Mesenchymal stem cell (in vitro differentiated cells and primary cell): ENCODE measurements around the gene ANXA8.

Source experiments
- DNase-seq: peaks from one replicate; pipeline ENCODE4 v3.0.0-alpha.2; 2013
- H2AFZ ChIP-seq: one replicate; pipeline ENCODE4 v1.6.1; 2013; ENCODE audit warnings: low read depth, mild to moderate bottlenecking, control low read depth, inconsistent platforms, low read length, moderate library complexity
- H2AK5ac ChIP-seq: 2 replicates; pipeline ENCODE4 v1.6.1; 2013; ENCODE audit warnings: low read length, moderate library complexity, mild to moderate bottlenecking, inconsistent platforms; ENCODE audit not compliant: severe bottlenecking
- H2BK120ac ChIP-seq: one replicate; pipeline ENCODE4 v1.6.1; 2013; ENCODE audit warnings: low read depth, mild to moderate bottlenecking, inconsistent platforms, low read length, moderate library complexity
- H2BK12ac ChIP-seq, 2 experiments: one replicate each; pipeline ENCODE4 v1.6.1; 2013; ENCODE audit warnings: inconsistent platforms in 2 of 2, low read length in 2 of 2, mild to moderate bottlenecking in 2 of 2, moderate library complexity in 2 of 2, control low read depth in 1 of 2
- H2BK15ac ChIP-seq: one replicate; pipeline ENCODE4 v1.6.1; 2013; ENCODE audit warnings: mild to moderate bottlenecking, low read depth, inconsistent platforms; ENCODE audit not compliant: poor library complexity, severe bottlenecking
- H2BK5ac ChIP-seq: 2 replicates; pipeline ENCODE4 v1.6.1; 2013; ENCODE audit warnings: low read depth, mild to moderate bottlenecking, low read length, control low read depth, inconsistent platforms; ENCODE audit not compliant: poor library complexity, severe bottlenecking
- H3K14ac ChIP-seq, 2 experiments: one replicate each; pipeline ENCODE4 v1.6.1; 2013; ENCODE audit warnings: inconsistent platforms in 2 of 2, low read length in 2 of 2, control low read depth in 1 of 2, mild to moderate bottlenecking in 1 of 2, moderate library complexity in 1 of 2
- H3K18ac ChIP-seq, 2 experiments: one replicate each; pipeline ENCODE4 v1.6.1; 2013; ENCODE audit warnings: inconsistent platforms in 2 of 2, low read length in 2 of 2, control low read depth in 1 of 2, low read depth in 1 of 2, mild to moderate bottlenecking in 1 of 2
- H3K23ac ChIP-seq, 2 experiments: one replicate each; pipeline ENCODE4 v1.6.1; 2013; ENCODE audit warnings: inconsistent platforms in 2 of 2, low read length in 2 of 2, mild to moderate bottlenecking in 2 of 2, moderate library complexity in 2 of 2, control low read depth in 1 of 2
- H3K27ac ChIP-seq: 2 replicates; pipeline ENCODE4 v1.5.1; 2013; ENCODE audit warnings: mild to moderate bottlenecking, moderate library complexity, low read length, control low read depth, inconsistent platforms; ENCODE audit not compliant: poor library complexity, severe bottlenecking
- H3K27me3 ChIP-seq, 2 experiments: 2 replicates each; pipeline versions ENCODE4 v1.6.1 to v1.7.0; 2013; ENCODE audit warnings: low read length in 2 of 2, mild to moderate bottlenecking in 2 of 2, moderate library complexity in 2 of 2, control low read depth in 1 of 2, inconsistent platforms in 1 of 2; ENCODE audit not compliant: control insufficient read depth in 1 of 2, insufficient read depth in 1 of 2
- H3K36me3 ChIP-seq, 2 experiments: 2 replicates each; pipeline versions ENCODE4 v1.6.1 to v1.7.0; 2013; ENCODE audit warnings: low read length in 2 of 2, control low read depth in 1 of 2, inconsistent platforms in 1 of 2, low read depth in 1 of 2, mild to moderate bottlenecking in 1 of 2; ENCODE audit not compliant: insufficient read depth in 2 of 2, control insufficient read depth in 1 of 2
- H3K4ac ChIP-seq, 2 experiments: one replicate each; pipeline ENCODE4 v1.6.1; 2013; ENCODE audit warnings: inconsistent platforms in 2 of 2, low read length in 2 of 2, mild to moderate bottlenecking in 2 of 2, moderate library complexity in 2 of 2, control low read depth in 1 of 2, low read depth in 1 of 2
- H3K4me1 ChIP-seq: 2 replicates; pipeline ENCODE4 v1.6.1; 2013; ENCODE audit warnings: low read depth, low read length, control low read depth; ENCODE audit not compliant: control insufficient read depth, insufficient read depth
- H3K4me2 ChIP-seq: 2 replicates; pipeline ENCODE4 v1.6.1; 2013; ENCODE audit warnings: low read length, mild to moderate bottlenecking, inconsistent platforms; ENCODE audit not compliant: poor library complexity, severe bottlenecking
- H3K4me3 ChIP-seq, 2 experiments: 2 replicates each; pipeline versions ENCODE4 v1.5.1 to v1.7.0; 2013; ENCODE audit warnings: low read length in 2 of 2, mild to moderate bottlenecking in 2 of 2, control low read depth in 1 of 2, low read depth in 1 of 2; ENCODE audit not compliant: insufficient read depth in 1 of 2
- H3K79me1 ChIP-seq: replicated peaks from 2 replicates; pipeline ENCODE4 v1.6.1; 2013; ENCODE audit warnings: mild to moderate bottlenecking, control low read depth, low read length, inconsistent platforms; ENCODE audit not compliant: poor library complexity, severe bottlenecking
- H3K9ac ChIP-seq: 2 replicates; pipeline ENCODE4 v1.7.0; 2013; ENCODE audit warnings: mild to moderate bottlenecking, low read length, moderate library complexity
- H3K9me3 ChIP-seq: 2 replicates; pipeline ENCODE4 v1.7.0; 2013; ENCODE audit warnings: mild to moderate bottlenecking, low read length; ENCODE audit not compliant: control insufficient read depth
- H4K8ac ChIP-seq: one replicate; pipeline ENCODE4 v1.6.1; 2013; ENCODE audit warnings: inconsistent platforms, mild to moderate bottlenecking, low read length, moderate library complexity
- H4K91ac ChIP-seq: one replicate; pipeline ENCODE4 v1.6.1; 2013; ENCODE audit warnings: mild to moderate bottlenecking, low read length, inconsistent platforms
- WGBS: methylation state at CpG from one replicate; pipeline ENCODE4 v1.1.7; 2013; ENCODE audit warnings: mixed read lengths; 5-methylcytosine and 5-hydroxymethylcytosine counted together

Gene ANXA8

DNA sequence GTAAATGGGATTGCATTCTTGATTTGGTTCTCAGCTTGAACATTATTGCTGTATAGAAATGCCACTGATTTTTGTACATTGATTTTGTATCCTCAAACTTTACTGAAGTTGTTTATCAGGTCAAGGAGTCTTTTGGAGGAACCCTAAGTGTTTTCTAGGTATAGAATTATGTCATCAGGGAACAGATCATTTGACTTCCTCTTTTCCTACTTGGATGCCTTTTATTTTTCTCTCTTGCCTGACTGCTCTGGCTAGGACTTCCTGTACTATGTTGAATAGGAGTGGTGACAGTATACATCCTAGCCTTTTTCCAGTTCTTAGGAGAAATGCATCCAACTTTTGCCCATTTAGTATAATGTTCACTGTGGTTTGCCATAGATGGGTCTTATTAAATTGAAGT, 48.8 kb downstream of the ANXA8 start:
- Histone ChIP-seq H3K4me3 (no peak overlapping the region), H3K36me3 (no peaks in the 10 kb centered on the region), H2BK12ac (no peak overlapping the region), H3K27me3 (peaks cover 10 to 33% of the 10 kb centered on the region in 2 experiments), H4K8ac (no peak overlapping the region), H2BK120ac (no peak overlapping the region), H3K23ac (no peak overlapping the region), H2BK15ac (no peak overlapping the region), H4K91ac (no peak overlapping the region), H2AK5ac (no peak overlapping the region), H3K4me2 (no peak overlapping the region), H3K4me1 (no peaks in the 10 kb centered on the region), H3K4ac (no peak overlapping the region), H3K14ac (no peak overlapping the region), H3K18ac (no peak overlapping the region), H2BK5ac (no peak overlapping the region), H3K27ac (no peak overlapping the region), H2AFZ (no peak overlapping the region), H3K9me3 (peaks cover 17% of the 10 kb centered on the region), H3K79me1 (no peaks in the 10 kb centered on the region), H3K9ac (no peak overlapping the region)
- no peak for DNase-seq

DNA sequence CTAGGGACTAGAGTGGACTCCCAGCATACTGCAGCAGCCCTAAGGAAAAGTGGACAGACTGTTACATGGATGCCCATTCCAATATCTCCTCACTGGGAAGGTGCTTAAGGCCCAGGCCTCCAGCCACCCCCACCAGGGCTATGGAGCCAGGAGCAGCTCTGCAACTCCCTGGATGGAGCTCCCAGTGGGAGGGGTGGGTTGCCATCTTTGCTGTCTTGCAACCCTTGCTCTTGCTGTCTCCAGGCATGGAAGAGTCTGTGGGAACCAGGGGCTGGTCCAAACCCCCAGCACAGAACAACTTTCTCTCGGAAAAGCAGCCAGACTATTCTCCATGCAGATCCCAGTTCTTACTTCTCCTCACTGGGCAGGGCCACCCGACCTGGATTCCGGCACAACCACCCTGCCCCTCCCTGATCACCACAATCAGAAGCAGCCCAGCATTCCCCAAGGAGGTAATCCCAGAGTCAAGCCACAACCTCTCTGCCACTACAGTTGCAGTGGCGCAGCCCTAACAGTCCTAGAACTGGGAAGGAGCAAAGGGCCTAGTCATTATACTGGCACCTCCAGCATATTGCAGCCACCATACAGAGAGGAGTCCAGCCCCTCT, 58.0 kb downstream of the ANXA8 start:
- H3K14ac ChIP-seq, result no peak overlapping the region
- no peaks in the 10 kb centered on the region for H3K79me1 ChIP-seq
- H2AK5ac ChIP-seq, result no peak overlapping the region
- H3K9me3 ChIP-seq, result no peaks in the 10 kb centered on the region
- no peak overlapping the region for H2BK12ac ChIP-seq
- no peak overlapping the region for H3K4ac ChIP-seq
- H3K27me3 ChIP-seq, result no peaks in the 10 kb centered on the region
- H3K4me2 ChIP-seq, result no peak overlapping the region
- no peak overlapping the region for H2BK120ac ChIP-seq
- H3K27ac ChIP-seq, result no peak overlapping the region
- no peak overlapping the region for H3K18ac ChIP-seq
- 89% methylated on average over 4 of the region's 4 CpGs for WGBS
- no peak overlapping the region for H2AFZ ChIP-seq
- no peak overlapping the region for H4K8ac ChIP-seq
- H3K4me3 ChIP-seq, result no peak overlapping the region
- no peak overlapping the region for H3K9ac ChIP-seq
- peaks cover 3% of the 10 kb centered on the region for H3K4me1 ChIP-seq
- H2BK15ac ChIP-seq, result no peak overlapping the region
- no peak overlapping the region for H2BK5ac ChIP-seq
- no peaks in the 10 kb centered on the region for H3K36me3 ChIP-seq
- DNase-seq, result no peak
- no peak overlapping the region for H4K91ac ChIP-seq
- no peak overlapping the region for H3K23ac ChIP-seq

DNA sequence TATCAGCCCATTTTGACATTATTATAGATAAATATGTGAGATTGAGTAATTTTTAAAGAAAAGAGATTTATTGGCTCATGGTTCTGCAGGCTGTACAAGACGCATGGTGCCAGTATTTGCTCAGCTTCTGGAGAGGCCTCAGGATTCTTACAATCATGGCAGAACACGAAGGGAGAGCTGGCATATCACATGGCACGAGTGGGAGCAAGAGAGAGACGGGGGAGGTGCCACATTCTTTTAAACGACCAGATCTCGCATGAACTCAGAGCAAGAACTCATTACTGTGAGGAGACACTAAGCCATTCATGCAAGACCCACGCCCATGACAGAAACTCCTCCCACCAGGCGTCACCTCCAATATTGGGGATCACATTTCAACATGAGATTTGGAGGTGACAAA, 59.7 kb downstream of the ANXA8 start:
- DNase-seq, result no peak
- Histone ChIP-seq H3K36me3 (no peaks in the 10 kb centered on the region), H3K4ac (no peak overlapping the region), H2BK5ac (no peak overlapping the region), H3K14ac (no peak overlapping the region), H3K23ac (no peak overlapping the region), H2BK12ac (no peak overlapping the region), H2BK120ac (no peak overlapping the region), H3K4me3 (no peak overlapping the region), H2BK15ac (no peak overlapping the region), H3K27ac (no peak overlapping the region), H4K91ac (no peak overlapping the region), H2AFZ (no peak overlapping the region), H4K8ac (no peak overlapping the region), H3K4me1 (peaks cover 10% of the 10 kb centered on the region), H3K27me3 (no peaks in the 10 kb centered on the region), H3K9me3 (no peaks in the 10 kb centered on the region), H2AK5ac (no peak overlapping the region), H3K4me2 (no peak overlapping the region), H3K79me1 (no peaks in the 10 kb centered on the region), H3K18ac (no peak overlapping the region), H3K9ac (no peak overlapping the region)
- 71% methylated on average over 7 of the region's 8 CpGs for WGBS

DNA sequence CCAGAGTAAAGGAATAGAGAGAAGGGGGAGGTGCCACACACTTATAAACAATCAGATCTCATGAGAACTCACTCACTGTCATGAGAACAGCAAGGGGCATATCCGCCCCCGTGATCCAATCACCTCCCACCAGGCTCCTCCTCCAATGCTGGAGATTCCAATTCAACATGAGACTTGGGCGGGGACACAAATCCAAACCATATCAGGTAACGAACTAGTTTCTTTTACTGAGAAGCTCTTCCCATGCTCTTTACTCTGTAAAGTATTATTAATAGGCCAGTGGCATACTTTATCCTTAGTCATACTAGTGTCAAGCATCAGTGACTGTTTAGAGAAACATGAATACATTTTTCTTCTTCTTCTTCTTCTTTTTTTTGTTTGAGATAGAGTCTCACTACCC, 60.4 kb downstream of the ANXA8 start:
- Histone ChIP-seq H3K27me3 (no peaks in the 10 kb centered on the region), H3K18ac (no peak overlapping the region), H2BK12ac (no peak overlapping the region), H4K91ac (no peak overlapping the region), H3K27ac (no peak overlapping the region), H2BK120ac (no peak overlapping the region), H3K79me1 (no peaks in the 10 kb centered on the region), H2AK5ac (no peak overlapping the region), H2BK5ac (no peak overlapping the region), H3K4ac (no peak overlapping the region), H2AFZ (no peak overlapping the region), H4K8ac (no peak overlapping the region), H3K23ac (no peak overlapping the region), H3K36me3 (no peaks in the 10 kb centered on the region), H3K14ac (no peak overlapping the region), H3K4me1 (peaks cover 13% of the 10 kb centered on the region), H3K9ac (no peak overlapping the region), H2BK15ac (no peak overlapping the region), H3K4me3 (no peak overlapping the region), H3K4me2 (no peak overlapping the region), H3K9me3 (no peaks in the 10 kb centered on the region)
- 78% methylated on average over 2 of the region's 4 CpGs for WGBS
- DNase-seq, result no peak
